Stimulated activated CD4-positive, alpha-beta T cell treated with anti-CD3 and anti-CD28 coated beads, Interleukin-1b, Interleukin-23, amount 100 ng/mL, for 24 hours (primary cell): ENCODE measurements around the gene ZFPM1.
A peak's percentile ranks its signal among the peaks of the same experiment; 100 is the strongest.
"Not testable (repeated sequence)": the region's sequence is repeated elsewhere in the genome, so short reads cannot be mapped to it uniquely, and the experiment has no call there.

ENCODE experiments used
- DNase-seq, 4 experiments: peaks; one replicate each; pipeline ENCODE4 v3.0.0-alpha.2; 2020; ENCODE audit warnings: low read depth in 4 of 4, low spot score in 1 of 4

ZFPM1 gene

GRCh38 chr16:88464447-88465318 is 11.6 kb downstream of the ZFPM1 start:
- DNase-seq = no peak

GRCh38 chr16:88465387-88465983 is 12.4 kb downstream of the ZFPM1 start:
- no peak for DNase-seq

- no peak for DNase-seq
These were observed 13.2 kb downstream of the ZFPM1 start for GRCh38 chr16:88466175-88466862.

- DNase-seq = no peak
These were observed 13.9 kb downstream of the ZFPM1 start for GRCh38 chr16:88466949-88467348.

GRCh38 chr16:88467541-88467944 is 14.5 kb downstream of the ZFPM1 start:
- no peak for DNase-seq

- no peak for DNase-seq
These were observed 15.4 kb downstream of the ZFPM1 start for GRCh38 chr16:88468275-88469129.

GRCh38 chr16:88469615-88470395 is 16.7 kb downstream of the ZFPM1 start:
- peak in 1 of 4 experiments; percentile 21 for DNase-seq

- DNase-seq = not testable (repeated sequence)
These were observed 17.3 kb downstream of the ZFPM1 start for GRCh38 chr16:88470396-88470680.

GRCh38 chr16:88470696-88471095 is 17.6 kb downstream of the ZFPM1 start:
- DNase-seq = not testable (repeated sequence)

GRCh38 chr16:88471115-88471514 is 18.0 kb downstream of the ZFPM1 start:
- DNase-seq = no peak

- DNase-seq = no peak
These were observed 18.5 kb downstream of the ZFPM1 start for GRCh38 chr16:88471575-88471974.

GRCh38 chr16:88472069-88472468 is 19.0 kb downstream of the ZFPM1 start:
- DNase-seq = no peak

GRCh38 chr16:88472637-88473205 is 19.6 kb downstream of the ZFPM1 start:
- no peak for DNase-seq

- DNase-seq = no peak
These were observed 20.8 kb downstream of the ZFPM1 start for GRCh38 chr16:88473666-88474534.

GRCh38 chr16:88475037-88475436 is 22.0 kb downstream of the ZFPM1 start:
- no peak for DNase-seq

GRCh38 chr16:88476203-88476602 is 23.1 kb downstream of the ZFPM1 start:
- no peak for DNase-seq

- DNase-seq = no peak
These were observed 23.8 kb downstream of the ZFPM1 start for GRCh38 chr16:88476817-88477397.

GRCh38 chr16:88477631-88478519 is 24.8 kb downstream of the ZFPM1 start:
- peak in 1 of 4 experiments; percentile 30 for DNase-seq
